ENCODE results near the gene EVA1B. TPM values are rescaled to one million over a fixed set of nuclear protein-coding genes. Genes with fewer than 3 reads are reported as not detected.

The EVA1B gene
- total RNA-seq, 1 experiment from 2014 or later = 46.3 TPM

GRCh38 chr1:36322041-36322785 is 1.2 kb downstream of the EVA1B start:
- no peak for DNase-seq (ENCODE audit: low spot score)
- in situ Hi-C loops (cut with HindIII; ENCODE audit: low sequenced_read_pairs) = no loop called here

- in situ Hi-C loops (cut with HindIII; ENCODE audit: low sequenced_read_pairs) = no loop called here
- no peak for DNase-seq (ENCODE audit: low spot score)
Observed at GRCh38 chr1:36321119-36321951, 2.1 kb downstream of the EVA1B start.

- DNase-seq (ENCODE audit: low spot score) = no peak
- in situ Hi-C loops (cut with HindIII; ENCODE audit: low sequenced_read_pairs) = no loop called here
Observed at GRCh38 chr1:36320767-36321118, 2.7 kb downstream of the EVA1B start.

GRCh38 chr1:36320291-36320761 is 3.1 kb downstream of the EVA1B start:
- in situ Hi-C loops (cut with HindIII; ENCODE audit: low sequenced_read_pairs) = no loop called here
- DNase-seq (ENCODE audit: low spot score) = no peak

- in situ Hi-C loops (cut with HindIII; ENCODE audit: low sequenced_read_pairs) = no loop called here
- DNase-seq (ENCODE audit: low spot score) = no peak
Observed at GRCh38 chr1:36309397-36309796, 14.0 kb downstream of the EVA1B start.

GRCh38 chr1:36307601-36308330 is 15.7 kb downstream of the EVA1B start:
- DNase-seq (ENCODE audit: low spot score) = no peak
- in situ Hi-C loops (cut with HindIII; ENCODE audit: low sequenced_read_pairs) = no loop called here

GRCh38 chr1:36306902-36307456 is 16.5 kb downstream of the EVA1B start:
- in situ Hi-C loops (cut with HindIII; ENCODE audit: low sequenced_read_pairs) = no loop called here
- DNase-seq (ENCODE audit: low spot score) = peak; percentile 97

- in situ Hi-C loops (cut with HindIII; ENCODE audit: low sequenced_read_pairs) = no loop called here
- DNase-seq (ENCODE audit: low spot score) = peak; percentile 47
Observed at GRCh38 chr1:36306210-36306901, 17.1 kb downstream of the EVA1B start, which contains the start of gene SH3D21. Gene SH3D21, plus strand, starts transcription at chr1:36306368. Its CDS starts 53 bp downstream, at chr1:36306421.

- in situ Hi-C loops (cut with HindIII; ENCODE audit: low sequenced_read_pairs) = no loop called here
- no peak for DNase-seq (ENCODE audit: low spot score)
Observed at GRCh38 chr1:36305915-36306209, 17.6 kb downstream of the EVA1B start.

- DNase-seq (ENCODE audit: low spot score) = no peak
- in situ Hi-C loops (cut with HindIII; ENCODE audit: low sequenced_read_pairs) = no loop called here
Observed at GRCh38 chr1:36304970-36305914, 18.2 kb downstream of the EVA1B start.

- DNase-seq (ENCODE audit: low spot score) = no peak
- in situ Hi-C loops (cut with HindIII; ENCODE audit: low sequenced_read_pairs) = no loop called here
Observed at GRCh38 chr1:36304521-36304920, 18.9 kb downstream of the EVA1B start.

GRCh38 chr1:36303650-36304360 is 19.6 kb downstream of the EVA1B start:
- in situ Hi-C loops (cut with HindIII; ENCODE audit: low sequenced_read_pairs) = no loop called here
- no peak for DNase-seq (ENCODE audit: low spot score)

GRCh38 chr1:36303244-36303643 is 20.2 kb downstream of the EVA1B start:
- DNase-seq (ENCODE audit: low spot score) = no peak
- in situ Hi-C loops (cut with HindIII; ENCODE audit: low sequenced_read_pairs) = no loop called here

GRCh38 chr1:36301220-36301619 is 22.2 kb downstream of the EVA1B start:
- in situ Hi-C loops (cut with HindIII; ENCODE audit: low sequenced_read_pairs) = no loop called here
- DNase-seq (ENCODE audit: low spot score) = no peak

GRCh38 chr1:36300526-36300925 is 22.9 kb downstream of the EVA1B start:
- in situ Hi-C loops (cut with HindIII; ENCODE audit: low sequenced_read_pairs) = no loop called here
- DNase-seq (ENCODE audit: low spot score) = no peak

GRCh38 chr1:36298640-36299039 is 24.8 kb downstream of the EVA1B start:
- no peak for DNase-seq (ENCODE audit: low spot score)
- in situ Hi-C loops (cut with HindIII; ENCODE audit: low sequenced_read_pairs) = no loop called here

- no peak for DNase-seq (ENCODE audit: low spot score)
Observed at GRCh38 chr1:36297062-36297461, 26.4 kb downstream of the EVA1B start.

More at GRCh38 chr1:36297062-36297461, 26.4 kb downstream of the EVA1B start:
- in situ Hi-C loops (cut with HindIII; ENCODE audit: low sequenced_read_pairs) = no loop called here
